Activated T-helper 2 cell treated with anti-CD3 and anti-CD28 coated beads, Interferon-gamma antibody, Interleukin-2, Interleukin-4, amounts not matched to agents 10 μg/mL and 5 μg/mL and 100 μg/mL, durations not matched to agents 14 hours and 24 hours and 36 hours (primary cell): Measurements from ENCODE around the gene HSP90AA1. TPM values are rescaled to one million over a fixed set of nuclear protein-coding genes. Genes with fewer than 3 reads are reported as not detected.

ENCODE experiments used
- DNase-seq: peaks from one replicate; pipeline ENCODE4 v3.0.0; 2021; ENCODE audit warnings: low spot score
- H3K27ac Mint-ChIP-seq: one replicate; pipeline ENCODE4 v1.8.0; 2021; ENCODE audit warnings: mixed read lengths
- H3K27me3 Mint-ChIP-seq: one replicate; pipeline ENCODE4 v1.8.0; 2021; ENCODE audit warnings: low read depth, mixed read lengths
- H3K36me3 Mint-ChIP-seq: one replicate; pipeline ENCODE4 v1.8.0; 2021; ENCODE audit warnings: low read depth, mixed read lengths
- H3K4me1 Mint-ChIP-seq: one replicate; pipeline ENCODE4 v1.8.0; 2021; ENCODE audit warnings: low read depth, mixed read lengths
- H3K4me3 Mint-ChIP-seq: one replicate; pipeline ENCODE4 v1.8.0; 2021; ENCODE audit warnings: low read depth, mild to moderate bottlenecking, moderate library complexity, mixed read lengths
- H3K9me3 Mint-ChIP-seq: one replicate; pipeline ENCODE4 v1.8.0; 2021; ENCODE audit warnings: mixed read lengths
- intact Hi-C: fragments of 100-400 bp; cut with micrococcal nuclease; formaldehyde crosslinking; loops from one replicate; pipeline ENCODE4 v1.15.1; 2023
- total RNA-seq: library from RNA; stranded (reverse); gene quantifications from 2 replicates; pipeline ENCODE4 v1.2.3, GENCODE V29; 2022

The HSP90AA1 gene
- total RNA-seq, 1 donor from 2014 or later = 1,017 TPM

DNA sequence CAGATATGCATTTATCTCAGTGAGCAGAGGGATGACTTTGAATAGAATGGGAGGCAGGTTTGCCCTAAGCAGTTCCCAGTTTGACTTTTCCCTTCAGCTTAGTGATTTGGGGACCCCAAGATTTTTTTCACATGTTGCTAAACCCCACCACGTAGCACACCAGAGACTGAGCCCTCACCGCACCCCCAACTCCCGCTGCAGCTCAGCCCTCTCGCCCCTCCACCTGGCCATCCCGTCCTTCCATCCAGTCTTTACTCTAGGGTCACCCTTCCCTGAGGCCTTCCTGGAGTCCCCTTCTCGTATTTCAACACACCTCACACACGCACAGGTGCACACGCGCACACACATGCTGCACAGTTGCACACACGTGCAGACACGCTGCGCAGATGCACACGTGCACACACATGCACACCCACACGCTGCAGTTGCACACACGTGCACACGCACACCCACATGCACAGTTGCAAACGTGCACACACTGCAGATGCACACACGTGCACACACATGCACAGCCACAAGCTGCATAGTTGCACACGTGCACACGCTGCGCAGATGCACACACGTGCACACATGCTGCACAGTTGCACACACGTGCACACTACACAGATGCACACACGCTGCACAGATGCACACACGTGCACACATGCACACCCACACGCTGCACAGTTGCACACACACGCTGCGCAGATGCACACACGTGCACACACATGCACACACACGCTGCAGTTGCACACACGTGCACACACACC, 30.0 kb downstream of the HSP90AA1 start:
- intact Hi-C loops = no loop called here
- no peak for DNase-seq
- peaks cover 14% of the 10 kb centered on the region for H3K36me3 Mint-ChIP-seq
- no peak overlapping the region for H3K27ac Mint-ChIP-seq
- H3K4me1 Mint-ChIP-seq = peaks cover under 1% of the 10 kb centered on the region
- H3K9me3 Mint-ChIP-seq = no peaks in the 10 kb centered on the region
- no peaks in the 10 kb centered on the region for H3K27me3 Mint-ChIP-seq
- no peak overlapping the region for H3K4me3 Mint-ChIP-seq

DNA sequence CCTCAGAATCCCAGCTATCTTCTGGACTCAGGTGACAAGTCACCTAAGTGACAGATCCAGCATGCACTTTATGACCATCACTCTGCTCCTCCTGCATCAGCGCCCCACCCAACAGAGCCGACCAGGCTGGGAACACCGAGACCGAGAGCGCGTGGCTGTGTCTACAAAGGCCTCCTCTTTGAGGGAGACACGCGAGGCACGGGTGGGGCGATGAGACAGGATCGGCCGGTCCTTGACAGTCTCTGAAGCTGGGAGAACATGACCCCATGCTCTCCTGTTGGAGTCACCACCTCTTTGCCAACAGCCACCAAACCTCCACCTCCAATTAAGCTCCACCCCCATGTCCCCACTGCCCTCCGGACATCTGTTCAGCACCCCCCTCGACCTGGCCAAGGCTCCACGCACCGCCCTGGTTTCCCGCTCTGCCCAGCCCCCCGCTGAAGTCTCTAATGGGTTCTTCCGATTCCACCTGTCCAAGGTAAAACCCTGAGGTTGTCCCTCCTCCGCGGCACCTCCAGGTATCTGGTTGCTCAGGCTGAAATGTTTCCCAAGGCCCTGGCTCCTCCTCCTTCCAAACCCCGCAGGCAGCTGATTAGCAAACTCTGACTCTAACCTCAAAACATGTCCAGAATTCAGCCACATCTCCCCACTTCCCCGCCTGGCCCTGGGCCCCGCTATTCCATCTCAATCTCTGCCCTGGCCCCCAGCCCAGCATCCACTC, 31.5 kb downstream of the HSP90AA1 start:
- no peak overlapping the region for H3K27ac Mint-ChIP-seq
- peaks cover 20% of the 10 kb centered on the region for H3K36me3 Mint-ChIP-seq
- no peak overlapping the region for H3K4me3 Mint-ChIP-seq
- H3K9me3 Mint-ChIP-seq = no peaks in the 10 kb centered on the region
- no peaks in the 10 kb centered on the region for H3K4me1 Mint-ChIP-seq
- H3K27me3 Mint-ChIP-seq = no peaks in the 10 kb centered on the region
- no peak for DNase-seq
- intact Hi-C loops = no loop called here

DNA sequence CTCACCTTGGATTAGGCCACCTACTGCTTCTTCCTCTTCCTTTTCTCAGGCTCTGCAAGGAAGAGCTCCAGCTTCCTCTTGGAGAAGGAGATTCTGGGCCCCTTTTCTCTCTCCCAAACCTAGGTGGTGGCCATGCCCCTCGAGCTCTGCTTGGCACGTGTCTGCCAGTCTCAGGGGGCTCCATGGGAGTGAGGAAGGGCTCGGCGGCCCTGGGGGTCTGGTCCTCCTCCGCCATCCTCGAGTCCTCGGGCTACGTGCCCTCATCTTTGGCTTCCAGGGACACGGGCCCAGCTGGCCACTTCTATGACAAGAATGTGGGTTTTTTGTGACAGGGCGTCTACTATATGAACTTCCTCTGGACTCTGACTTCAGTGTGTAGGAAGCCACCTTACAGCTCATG, 34.3 kb downstream of the HSP90AA1 start:
- intact Hi-C loops = no loop called here

DNA sequence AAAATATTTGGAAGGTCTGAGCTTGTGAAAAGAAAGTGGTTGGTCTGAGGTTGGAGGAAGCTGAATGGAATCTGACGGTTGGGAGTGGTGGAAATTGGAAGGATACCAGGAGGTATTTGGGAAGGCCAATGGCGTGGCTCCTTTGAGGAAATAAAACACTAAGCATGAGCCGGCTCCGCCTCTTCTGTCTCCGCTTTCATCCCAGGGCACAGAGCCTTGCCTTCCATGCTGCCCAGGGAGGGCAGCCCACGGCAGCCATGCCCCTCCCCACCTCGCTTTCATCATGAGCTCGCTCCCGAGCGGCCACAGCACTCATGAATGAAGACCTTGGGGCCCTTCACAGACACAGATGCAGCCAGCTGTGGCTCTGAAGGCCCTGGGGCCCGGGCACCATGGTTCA, 36.2 kb downstream of the HSP90AA1 start:
- no peak overlapping the region for H3K4me3 Mint-ChIP-seq
- no peak overlapping the region for H3K27ac Mint-ChIP-seq
- no peaks in the 10 kb centered on the region for H3K9me3 Mint-ChIP-seq
- no peak for DNase-seq
- no peaks in the 10 kb centered on the region for H3K27me3 Mint-ChIP-seq
- H3K36me3 Mint-ChIP-seq = peaks cover 52% of the 10 kb centered on the region
- no peaks in the 10 kb centered on the region for H3K4me1 Mint-ChIP-seq
- intact Hi-C loops = no loop called here

More for the DNA sequence above, 34.3 kb downstream of the HSP90AA1 start:
- Mint-ChIP-seq H3K27ac (no peak overlapping the region), H3K27me3 (no peaks in the 10 kb centered on the region), H3K4me3 (no peak overlapping the region), H3K36me3 (peaks cover 45% of the 10 kb centered on the region), H3K4me1 (no peaks in the 10 kb centered on the region), H3K9me3 (no peaks in the 10 kb centered on the region)
- DNase-seq = no peak

DNA sequence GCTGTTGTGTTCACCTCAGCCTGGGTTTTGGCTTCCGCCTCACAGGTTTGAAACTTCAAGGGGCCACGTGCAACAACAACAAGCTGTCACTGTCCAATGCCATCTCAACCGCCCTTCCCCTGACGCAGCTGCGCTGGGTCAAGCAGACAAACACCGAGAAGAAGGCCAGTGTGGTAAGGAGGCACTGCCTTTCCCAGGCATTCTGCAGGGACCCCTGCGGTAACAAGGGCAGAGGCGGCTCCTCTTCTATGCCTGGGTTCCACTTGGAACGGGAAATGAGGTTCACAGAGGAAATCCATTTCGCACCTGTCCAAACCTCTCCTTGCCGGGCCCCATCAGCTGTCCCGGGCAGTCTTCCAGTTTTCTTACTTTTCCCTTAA, 36.8 kb downstream of the HSP90AA1 start:
- no peak overlapping the region for H3K27ac Mint-ChIP-seq
- H3K9me3 Mint-ChIP-seq = no peaks in the 10 kb centered on the region
- H3K36me3 Mint-ChIP-seq = peaks cover 52% of the 10 kb centered on the region
- H3K4me3 Mint-ChIP-seq = no peak overlapping the region
- H3K4me1 Mint-ChIP-seq = no peaks in the 10 kb centered on the region
- H3K27me3 Mint-ChIP-seq = no peaks in the 10 kb centered on the region
- no peak for DNase-seq
- intact Hi-C loops = no loop called here

DNA sequence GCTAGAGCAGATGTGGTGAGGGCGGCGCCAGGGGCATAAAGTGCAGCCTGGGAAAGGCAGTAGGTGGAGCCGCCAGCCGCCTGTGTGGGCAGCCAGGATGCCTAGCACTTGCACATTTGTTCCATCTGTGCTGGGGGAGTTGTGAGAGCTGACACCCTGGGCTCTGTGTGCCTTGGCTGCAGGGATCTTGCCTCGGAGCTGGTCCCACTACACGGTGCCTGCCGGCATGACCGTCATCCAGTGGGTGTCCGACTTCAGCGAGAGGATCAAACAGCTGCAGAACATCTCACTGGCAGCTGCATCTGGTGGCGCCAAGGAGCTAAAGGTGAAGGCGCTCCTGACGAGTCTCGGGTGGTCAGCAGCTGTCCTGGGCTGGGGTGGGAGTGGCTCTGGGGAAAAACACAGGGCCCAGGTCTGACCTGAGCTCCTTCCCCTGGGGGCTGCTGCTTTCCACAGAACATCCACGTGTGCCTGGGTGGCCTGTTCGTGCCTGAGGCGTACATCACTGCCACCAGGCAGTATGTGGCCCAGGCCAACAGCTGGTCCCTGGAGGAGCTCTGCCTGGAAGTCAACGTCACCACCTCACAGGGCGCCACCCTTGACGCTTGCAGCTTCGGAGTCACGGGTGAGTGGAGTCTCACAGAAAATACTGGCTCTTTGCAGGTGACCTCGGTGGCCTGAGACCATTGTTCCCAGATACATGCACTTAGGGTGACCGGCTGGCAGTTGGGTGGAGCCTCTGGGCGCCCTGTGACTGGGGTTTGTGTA, 37.4 kb downstream of the HSP90AA1 start:
- no peaks in the 10 kb centered on the region for H3K4me1 Mint-ChIP-seq
- intact Hi-C loops = no loop called here
- H3K36me3 Mint-ChIP-seq = peaks cover 57% of the 10 kb centered on the region
- H3K27me3 Mint-ChIP-seq = no peaks in the 10 kb centered on the region
- DNase-seq = no peak
- H3K4me3 Mint-ChIP-seq = no peak overlapping the region
- no peak overlapping the region for H3K27ac Mint-ChIP-seq
- H3K9me3 Mint-ChIP-seq = no peaks in the 10 kb centered on the region

DNA sequence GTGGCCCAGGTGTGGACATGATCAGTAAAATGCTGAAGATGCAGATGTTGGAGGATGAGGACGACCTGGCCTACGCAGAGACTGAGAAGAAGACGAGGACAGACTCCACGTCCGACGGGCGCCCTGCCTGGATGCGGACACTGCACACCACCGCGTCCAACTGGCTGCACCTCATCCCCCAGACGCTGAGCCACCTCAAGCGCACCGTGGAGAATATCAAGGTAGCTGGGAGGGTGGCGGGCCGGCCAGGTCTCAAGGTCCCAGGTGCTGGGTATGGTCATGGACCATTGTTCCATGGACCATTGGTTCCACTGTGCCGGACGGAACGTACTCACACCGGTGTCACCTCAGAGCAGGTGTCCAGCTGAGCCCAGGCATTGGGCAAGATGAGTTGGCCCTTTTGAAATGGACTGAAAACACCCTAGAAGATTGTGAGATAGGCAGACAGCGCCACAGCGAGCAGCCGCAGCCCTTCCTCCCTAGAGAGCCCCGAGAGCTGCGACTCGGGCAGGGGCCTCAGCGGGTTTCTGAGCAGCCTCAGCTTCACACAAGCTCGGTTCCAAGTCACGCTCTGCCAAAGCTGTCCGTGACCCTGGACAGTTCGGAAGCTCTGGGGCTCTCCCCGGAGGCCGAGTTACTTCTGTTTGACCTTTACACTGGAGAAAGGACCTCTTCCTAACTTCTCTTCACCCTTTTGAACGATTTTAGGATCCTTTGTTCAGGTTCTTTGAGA, 38.9 kb downstream of the HSP90AA1 start:
- no peaks in the 10 kb centered on the region for H3K27me3 Mint-ChIP-seq
- H3K27ac Mint-ChIP-seq = no peak overlapping the region
- H3K9me3 Mint-ChIP-seq = no peaks in the 10 kb centered on the region
- H3K4me1 Mint-ChIP-seq = no peaks in the 10 kb centered on the region
- intact Hi-C loops = no loop called here
- no peak overlapping the region for H3K4me3 Mint-ChIP-seq
- no peak for DNase-seq
- peaks cover 68% of the 10 kb centered on the region for H3K36me3 Mint-ChIP-seq

DNA sequence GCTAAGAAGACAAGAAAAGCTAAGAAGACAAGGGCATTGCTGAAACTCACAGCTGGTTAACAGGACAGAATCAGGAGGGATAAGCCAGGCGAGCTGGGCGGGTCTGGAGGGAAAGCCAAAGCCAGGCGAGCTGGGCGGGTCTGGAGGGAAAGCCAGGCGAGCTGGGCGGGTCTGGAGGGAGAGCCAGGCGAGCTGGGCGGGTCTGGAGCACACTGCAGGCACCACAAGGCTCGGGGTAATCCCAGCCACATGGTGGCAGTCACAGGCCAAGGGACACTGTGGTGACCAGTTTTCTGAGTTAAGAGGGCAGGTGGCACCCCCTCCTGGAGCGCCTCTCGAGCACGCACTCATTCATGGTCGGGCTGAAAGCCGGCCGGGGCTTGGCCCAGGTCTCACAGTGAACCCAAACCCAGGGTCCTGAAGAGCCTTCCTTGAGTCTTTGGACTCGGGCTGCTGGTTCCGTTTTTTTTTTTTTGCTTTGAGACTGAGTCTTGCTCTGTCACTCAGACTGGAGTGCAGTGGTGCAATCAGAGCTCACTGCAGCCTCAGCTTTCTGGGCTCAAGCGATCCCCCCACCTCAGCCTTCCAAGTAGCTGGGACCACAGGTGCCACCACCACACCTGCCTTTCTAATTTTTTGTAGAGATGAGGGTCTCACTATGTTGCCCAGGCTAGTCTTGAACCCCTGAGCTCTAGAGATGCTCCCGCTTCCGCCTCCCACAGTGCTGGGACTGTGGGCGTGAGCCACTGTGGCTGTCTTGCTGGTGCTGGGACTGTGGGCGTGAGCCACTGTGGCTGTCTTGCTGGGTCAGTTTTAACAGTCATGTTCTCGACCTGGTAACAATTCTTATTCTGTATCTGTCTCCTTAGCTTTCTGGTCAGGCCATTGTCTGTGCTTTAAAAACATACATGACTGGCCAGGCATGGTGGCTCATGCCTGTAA, 40.2 kb downstream of the HSP90AA1 start:
- Mint-ChIP-seq H3K9me3 (no peaks in the 10 kb centered on the region), H3K4me3 (no peak overlapping the region), H3K27ac (no peak overlapping the region), H3K36me3 (peaks cover 70% of the 10 kb centered on the region), H3K4me1 (no peaks in the 10 kb centered on the region), H3K27me3 (no peaks in the 10 kb centered on the region)
- intact Hi-C loops = no loop called here
- no peak for DNase-seq

DNA sequence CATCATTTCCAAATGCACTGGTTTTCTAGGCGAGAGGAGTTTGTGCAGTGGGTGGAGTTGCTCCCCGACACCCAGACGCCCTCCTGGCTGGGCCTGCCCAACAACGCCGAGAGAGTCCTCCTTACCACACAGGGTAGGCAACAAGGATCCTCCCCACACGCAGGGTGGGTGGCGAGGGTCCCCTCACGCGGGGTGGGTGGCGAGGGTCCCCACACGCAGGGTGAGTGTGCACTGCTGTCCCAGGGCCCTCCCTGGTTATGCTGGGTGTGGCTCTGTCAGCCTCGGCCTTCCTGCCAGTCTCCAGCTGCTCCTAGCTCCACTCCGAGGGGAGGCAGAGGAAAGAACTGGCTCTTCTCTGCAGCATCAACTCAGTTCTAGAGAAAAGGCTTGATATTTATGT, 42.3 kb downstream of the HSP90AA1 start:
- intact Hi-C loops = no loop called here
- Mint-ChIP-seq H3K36me3 (peaks cover 76% of the 10 kb centered on the region), H3K27me3 (no peaks in the 10 kb centered on the region), H3K9me3 (no peaks in the 10 kb centered on the region), H3K4me3 (no peak overlapping the region), H3K4me1 (no peaks in the 10 kb centered on the region), H3K27ac (no peak overlapping the region)
- no peak for DNase-seq

DNA sequence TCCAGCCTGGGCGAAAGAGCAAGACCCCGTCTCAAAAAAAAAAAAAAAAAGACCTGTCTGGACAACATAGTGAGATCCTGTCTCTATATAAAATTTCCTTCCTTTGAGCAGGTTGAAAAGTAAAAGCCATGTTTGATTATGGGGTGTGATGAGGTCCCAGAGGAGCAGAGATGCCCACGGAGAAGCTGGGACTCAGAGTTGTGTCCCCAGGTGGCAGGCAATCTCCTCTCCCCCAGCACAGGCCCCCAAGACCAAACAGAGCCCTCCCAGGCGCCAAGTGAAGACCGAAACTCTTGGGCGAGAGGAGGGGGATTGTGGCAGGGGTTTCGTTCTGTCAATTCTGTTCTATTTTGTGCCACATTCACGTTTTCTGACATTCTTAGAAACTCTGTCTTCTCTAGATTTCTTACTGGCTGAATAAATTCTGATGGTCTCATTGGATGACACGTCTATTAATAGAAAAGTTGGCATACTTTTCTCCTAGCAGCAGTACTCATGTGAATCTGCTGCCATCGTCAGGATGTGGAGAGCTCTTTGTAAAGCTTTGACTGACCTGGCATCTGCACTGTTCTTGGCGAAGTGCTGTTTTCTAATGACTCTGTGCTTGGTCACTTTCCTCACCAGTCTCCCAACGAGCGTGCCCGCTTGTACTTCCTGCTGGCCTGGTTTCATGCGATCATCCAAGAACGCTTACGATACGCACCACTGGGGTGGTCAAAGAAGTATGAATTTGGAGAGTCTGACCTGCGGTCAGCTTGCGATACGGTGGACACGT, 43.4 kb downstream of the HSP90AA1 start:
- intact Hi-C loops = no loop called here
- DNase-seq = no peak
- Mint-ChIP-seq H3K9me3 (no peaks in the 10 kb centered on the region), H3K36me3 (peaks cover 80% of the 10 kb centered on the region), H3K4me3 (no peak overlapping the region), H3K27me3 (no peaks in the 10 kb centered on the region), H3K27ac (no peak overlapping the region), H3K4me1 (no peaks in the 10 kb centered on the region)

DNA sequence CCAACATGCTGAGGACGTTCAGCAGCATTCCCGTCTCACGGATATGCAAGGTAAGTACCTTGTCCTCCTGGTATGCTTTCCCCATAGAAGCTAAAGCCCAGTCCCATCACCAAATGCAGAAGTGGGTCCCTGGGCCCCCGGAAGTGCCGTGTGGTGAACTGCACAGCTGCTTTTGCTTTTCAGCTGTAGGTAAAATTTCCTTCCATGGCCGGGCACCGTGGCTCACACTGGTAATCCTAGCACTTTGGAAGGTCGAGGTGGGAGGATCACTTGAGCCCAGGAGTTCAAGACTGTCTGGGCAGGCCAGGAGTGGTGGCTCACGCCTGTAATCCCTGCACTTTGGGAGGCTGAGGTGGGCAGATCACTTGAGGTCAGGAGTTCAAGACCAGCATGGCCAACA, 44.1 kb downstream of the HSP90AA1 start:
- no peak overlapping the region for H3K4me3 Mint-ChIP-seq

More for the DNA sequence above, 44.1 kb downstream of the HSP90AA1 start:
- Mint-ChIP-seq H3K27ac (no peak overlapping the region), H3K4me1 (no peaks in the 10 kb centered on the region), H3K36me3 (peaks cover 77% of the 10 kb centered on the region), H3K27me3 (no peaks in the 10 kb centered on the region), H3K9me3 (no peaks in the 10 kb centered on the region)
- no peak for DNase-seq
- intact Hi-C loops = no loop called here
